HG03196 (cell line): Measurements from ENCODE around the gene MTFR2.
"Not testable (repeated sequence)": the region's sequence is repeated elsewhere in the genome, so short reads cannot be mapped to it uniquely, and the experiment has no call there.

ENCODE experiments used
- ATAC-seq: cut with Tn5 transposase; IDR thresholded peaks from one replicate; pipeline ENCODE4 v1.9.1; 2021; ENCODE audit not compliant: unreplicated experiment

MTFR2 gene

GRCh38 chr6:136236466-136237293 is 13.4 kb downstream of the MTFR2 start:
- no peak for ATAC-seq

GRCh38 chr6:136235233-136235564 is 14.9 kb downstream of the MTFR2 start:
- ATAC-seq = no peak

- ATAC-seq = no peak
These were observed 17.4 kb downstream of the MTFR2 start for GRCh38 chr6:136232701-136233100.

- ATAC-seq = no peak
These were observed 19.8 kb downstream of the MTFR2 start for GRCh38 chr6:136230219-136230853.

GRCh38 chr6:136228814-136229213 is 21.3 kb downstream of the MTFR2 start:
- no peak for ATAC-seq

GRCh38 chr6:136226674-136227377 is 23.3 kb downstream of the MTFR2 start:
- no peak for ATAC-seq

- ATAC-seq = peak; percentile 76
These were observed 24.0 kb downstream of the MTFR2 start for GRCh38 chr6:136226027-136226673.

GRCh38 chr6:136225496-136225895 is 24.6 kb downstream of the MTFR2 start:
- ATAC-seq = no peak

- not testable (repeated sequence) for ATAC-seq
These were observed 25.1 kb downstream of the MTFR2 start for GRCh38 chr6:136224974-136225373.

- no peak for ATAC-seq
These were observed 33.4 kb downstream of the MTFR2 start for GRCh38 chr6:136216503-136217401.

- no peak for ATAC-seq
These were observed 36.3 kb downstream of the MTFR2 start for GRCh38 chr6:136213853-136214252.

- no peak for ATAC-seq
These were observed 37.0 kb downstream of the MTFR2 start for GRCh38 chr6:136213012-136213539.

GRCh38 chr6:136212608-136213007 is 37.5 kb downstream of the MTFR2 start:
- no peak for ATAC-seq

- ATAC-seq = no peak
These were observed 39.5 kb downstream of the MTFR2 start for GRCh38 chr6:136210398-136211165.

- ATAC-seq = no peak
These were observed 40.6 kb downstream of the MTFR2 start for GRCh38 chr6:136209496-136209895.

GRCh38 chr6:136208783-136209182 is 41.3 kb downstream of the MTFR2 start:
- no peak for ATAC-seq

GRCh38 chr6:136201732-136202131 is 48.4 kb downstream of the MTFR2 start:
- ATAC-seq = no peak

GRCh38 chr6:136192902-136193301 is 57.2 kb downstream of the MTFR2 start:
- no peak for ATAC-seq

- ATAC-seq = no peak
These were observed 58.4 kb downstream of the MTFR2 start for GRCh38 chr6:136191606-136192312.
